GM19395 (cell line): ENCODE measurements around the gene CBLL2.
"Not testable (repeated sequence)": the region's sequence is repeated elsewhere in the genome, so short reads cannot be mapped to it uniquely, and the experiment has no call there.

Source experiments
- ATAC-seq: cut with Tn5 transposase; IDR thresholded peaks from one replicate; pipeline ENCODE4 v1.9.1; 2021; ENCODE audit warnings: mild to moderate bottlenecking, moderate library complexity; ENCODE audit not compliant: unreplicated experiment

The CBLL2 gene, protein sequence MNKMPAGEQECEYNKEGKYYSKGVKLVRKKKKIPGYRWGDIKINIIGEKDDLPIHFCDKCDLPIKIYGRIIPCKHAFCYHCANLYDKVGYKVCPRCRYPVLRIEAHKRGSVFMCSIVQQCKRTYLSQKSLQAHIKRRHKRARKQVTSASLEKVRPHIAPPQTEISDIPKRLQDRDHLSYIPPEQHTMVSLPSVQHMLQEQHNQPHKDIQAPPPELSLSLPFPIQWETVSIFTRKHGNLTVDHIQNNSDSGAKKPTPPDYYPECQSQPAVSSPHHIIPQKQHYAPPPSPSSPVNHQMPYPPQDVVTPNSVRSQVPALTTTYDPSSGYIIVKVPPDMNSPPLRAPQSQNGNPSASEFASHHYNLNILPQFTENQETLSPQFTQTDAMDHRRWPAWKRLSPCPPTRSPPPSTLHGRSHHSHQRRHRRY

DNA sequence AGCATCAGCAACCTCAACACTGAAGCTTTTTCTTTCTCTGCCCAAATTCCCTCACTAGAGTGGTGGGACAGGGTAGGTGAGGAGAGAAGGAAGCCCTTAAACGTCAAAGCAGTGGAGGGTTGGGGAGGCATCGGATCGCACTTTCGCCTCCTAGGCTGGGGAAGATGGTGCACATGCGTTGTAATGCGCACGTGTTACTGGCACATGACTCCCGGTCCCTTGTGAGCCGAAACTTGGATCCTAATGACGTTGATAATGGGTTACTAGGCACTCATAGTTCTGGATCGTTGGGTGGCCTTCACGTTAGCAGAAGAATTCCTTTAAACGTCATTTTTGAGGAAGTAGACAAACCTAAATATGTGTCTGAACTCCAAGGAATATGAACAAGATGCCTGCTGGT, at the start of gene CBLL2:
CBLL2 (plus strand) TSS at position 301 of the 400 bp plus-strand sequence; CDS start at position 380, 79 bp downstream.
- ATAC-seq: no peak

DNA sequence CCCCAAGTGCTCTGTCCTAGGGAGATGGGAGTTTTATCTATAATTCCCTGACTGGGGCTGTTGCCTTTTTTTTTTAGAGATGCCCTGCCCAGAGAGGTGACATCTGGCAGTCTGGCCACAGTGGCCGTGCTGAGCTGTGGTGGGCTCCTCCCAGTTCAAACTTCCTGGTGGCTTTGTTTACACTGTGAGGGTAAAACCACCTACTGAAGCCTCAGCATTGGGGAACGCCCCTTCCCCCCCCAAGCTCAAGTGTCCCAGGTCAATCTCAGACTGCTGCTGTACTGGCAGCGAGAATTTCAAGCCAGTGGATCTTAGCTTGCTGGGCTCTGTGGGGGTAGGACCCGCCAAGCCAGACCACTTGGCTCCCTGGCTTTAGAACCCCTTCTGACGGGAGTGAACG, 38.3 kb upstream of the CBLL2 start:
- ATAC-seq: no peak

DNA sequence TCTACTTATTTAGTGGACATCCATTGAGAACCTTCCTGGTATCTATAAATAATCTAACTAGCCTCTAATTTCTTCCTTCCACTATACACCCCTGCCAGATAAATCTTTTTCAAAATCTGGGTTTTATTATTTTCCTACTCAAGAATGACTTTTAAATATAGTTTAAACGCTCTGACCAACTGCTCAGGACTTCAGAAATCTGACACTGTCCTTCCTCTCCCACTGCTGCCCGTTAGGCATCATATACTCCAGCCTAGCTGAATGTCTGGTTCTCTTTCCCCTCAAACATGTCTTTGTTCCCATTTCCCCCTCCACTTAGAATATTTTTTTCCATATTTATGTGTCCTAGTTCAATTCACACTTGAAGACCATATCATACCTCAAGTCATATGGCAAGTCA, 35.2 kb upstream of the CBLL2 start:
- no peak for ATAC-seq

DNA sequence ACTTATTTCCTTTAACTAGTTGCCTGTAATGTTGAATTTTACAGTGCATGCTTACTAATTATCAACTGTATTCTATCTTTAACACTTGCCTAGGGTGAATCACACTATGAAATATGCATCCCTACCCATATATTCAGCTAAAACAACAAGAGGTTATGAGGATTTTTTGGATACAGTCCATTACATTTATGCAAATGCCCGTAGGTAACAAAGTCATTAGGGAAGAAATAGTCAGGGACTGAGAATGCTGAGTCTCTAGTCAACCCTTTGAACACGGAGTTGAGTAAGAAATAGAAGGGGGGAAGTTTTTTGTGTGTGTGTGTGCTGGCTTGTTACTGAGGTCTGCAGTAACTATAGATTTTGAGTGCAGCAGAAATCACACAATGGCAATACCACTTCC, 26.1 kb upstream of the CBLL2 start:
- no peak for ATAC-seq

DNA sequence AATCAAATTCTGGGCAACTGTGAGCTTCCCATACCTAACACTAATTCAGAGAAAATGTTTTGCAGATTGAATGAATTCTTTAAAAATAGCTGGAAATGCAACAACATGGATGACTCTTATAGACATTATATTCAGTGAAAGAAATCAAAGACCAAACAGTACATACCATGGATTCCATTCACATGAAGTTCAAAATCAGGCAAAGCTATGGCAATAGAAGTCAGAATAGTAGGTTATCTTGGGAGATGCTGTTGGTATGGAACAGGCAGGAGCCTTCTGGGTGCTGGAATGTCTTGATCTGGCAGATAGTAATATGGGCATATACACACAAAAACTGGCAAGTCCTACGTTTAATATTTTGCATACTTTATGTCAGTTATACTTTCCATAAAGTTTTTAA, 25.5 kb upstream of the CBLL2 start:
- ATAC-seq: no peak

DNA sequence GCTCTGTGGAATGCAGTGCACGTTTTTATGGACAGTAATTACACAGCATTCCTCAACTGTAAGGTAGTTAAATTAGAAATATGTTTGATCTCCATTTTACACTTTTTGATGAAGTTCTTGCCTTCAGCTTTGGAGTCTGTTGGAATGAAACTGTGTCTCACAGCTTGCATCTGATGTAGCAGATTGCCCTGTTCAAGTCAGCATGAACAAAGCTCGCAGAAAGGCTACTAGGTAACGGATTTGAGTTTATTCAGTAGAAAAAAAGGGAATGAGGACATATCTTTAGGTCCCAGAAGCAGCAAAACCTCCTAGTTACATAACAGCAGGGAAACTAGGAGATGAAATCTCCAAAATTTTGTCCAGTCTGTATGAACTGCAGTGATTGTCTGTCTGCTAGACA, 24.3 kb upstream of the CBLL2 start:
- no peak for ATAC-seq

DNA sequence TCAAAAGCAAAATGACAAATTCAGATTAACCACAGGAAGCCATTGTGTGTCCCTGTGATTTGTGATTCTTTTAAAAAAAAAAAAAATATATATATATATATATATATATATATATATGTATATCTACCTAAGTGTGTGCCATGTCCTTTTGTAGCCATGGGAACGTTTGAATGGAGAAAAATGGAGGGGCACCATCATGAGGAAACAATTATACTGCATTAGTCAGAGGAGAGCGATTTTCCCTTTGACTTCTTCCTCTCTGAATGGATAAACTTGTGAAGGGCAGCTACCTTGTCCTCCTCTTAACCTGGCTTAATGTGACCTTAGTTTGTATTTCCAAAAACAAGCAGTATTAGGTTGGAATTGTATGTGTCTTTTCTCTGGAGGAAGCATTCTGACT, 23.3 kb upstream of the CBLL2 start:
- no peak for ATAC-seq

DNA sequence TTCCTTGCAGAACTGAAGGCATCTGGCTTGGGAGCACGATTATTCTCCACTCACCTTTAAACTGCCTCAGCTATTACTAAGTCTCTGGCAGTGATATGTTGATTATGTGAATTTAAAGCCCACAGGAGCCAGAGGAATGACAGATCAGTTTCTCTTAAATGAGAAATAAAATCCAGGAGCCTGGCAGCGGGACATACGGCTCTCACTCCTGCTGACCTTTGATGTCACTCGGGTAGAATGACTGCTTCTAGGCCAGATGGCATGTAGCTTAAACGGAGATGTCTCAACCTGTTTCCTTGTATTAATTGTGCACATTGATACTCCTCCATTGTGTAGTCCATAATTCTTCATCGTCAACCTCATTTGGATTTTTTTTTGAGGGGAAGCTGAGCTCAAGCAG, 4.0 kb upstream of the CBLL2 start:
- ATAC-seq: no peak

DNA sequence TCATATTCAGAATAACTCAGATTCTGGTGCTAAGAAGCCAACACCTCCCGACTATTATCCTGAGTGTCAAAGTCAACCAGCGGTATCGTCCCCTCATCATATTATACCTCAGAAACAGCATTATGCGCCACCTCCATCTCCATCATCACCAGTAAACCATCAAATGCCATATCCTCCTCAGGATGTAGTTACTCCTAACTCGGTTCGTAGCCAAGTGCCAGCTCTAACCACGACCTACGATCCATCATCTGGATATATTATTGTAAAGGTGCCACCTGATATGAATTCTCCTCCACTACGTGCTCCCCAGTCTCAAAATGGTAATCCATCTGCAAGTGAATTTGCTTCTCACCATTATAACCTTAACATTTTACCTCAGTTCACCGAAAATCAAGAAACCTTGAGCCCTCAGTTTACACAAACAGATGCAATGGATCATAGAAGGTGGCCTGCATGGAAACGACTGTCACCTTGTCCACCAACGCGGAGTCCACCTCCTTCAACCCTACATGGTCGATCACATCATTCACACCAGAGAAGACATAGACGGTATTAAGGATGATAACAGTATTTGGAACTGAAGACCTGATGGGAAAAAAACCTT, 1.1 kb downstream of the CBLL2 start:
- ATAC-seq: no peak

DNA sequence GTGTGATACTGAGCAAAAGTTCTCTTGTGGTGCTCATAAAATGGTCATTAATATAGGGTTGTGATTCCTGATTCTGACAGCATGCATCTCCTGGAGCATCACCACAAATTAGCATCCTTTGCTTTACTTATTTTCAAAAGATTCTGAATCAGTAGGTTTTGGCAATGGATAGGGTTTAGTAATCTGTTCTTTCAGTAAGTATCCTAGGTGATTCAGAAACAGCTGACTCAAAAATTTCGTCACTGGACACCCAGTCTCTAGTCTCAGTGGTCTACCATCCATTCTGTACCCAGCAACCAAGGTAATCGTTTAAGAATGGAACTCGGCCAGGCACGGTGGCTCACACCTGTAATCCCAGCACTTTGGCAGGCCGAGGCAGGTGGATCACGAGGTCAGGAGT, 4.1 kb downstream of the CBLL2 start:
- no peak for ATAC-seq

DNA sequence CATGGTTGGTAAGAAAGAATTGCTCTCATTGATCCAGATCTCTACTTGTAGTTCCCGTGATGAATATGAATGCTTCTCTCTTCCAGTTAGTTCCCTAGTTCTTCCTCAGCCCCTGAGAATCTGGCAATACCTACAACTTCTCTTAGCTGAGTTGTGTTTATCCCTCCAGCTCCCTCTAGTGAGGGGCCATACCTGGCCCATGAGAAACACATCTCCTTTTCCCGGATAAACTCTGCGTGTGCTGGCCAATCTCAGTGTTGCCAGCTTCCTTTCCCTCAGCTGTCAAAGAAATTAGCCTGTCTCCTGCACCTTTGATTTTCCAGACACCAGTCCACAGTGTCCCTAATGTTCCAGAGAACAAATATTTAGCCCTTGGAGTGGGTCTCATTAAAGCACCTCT, 5.7 kb downstream of the CBLL2 start:
- no peak for ATAC-seq

DNA sequence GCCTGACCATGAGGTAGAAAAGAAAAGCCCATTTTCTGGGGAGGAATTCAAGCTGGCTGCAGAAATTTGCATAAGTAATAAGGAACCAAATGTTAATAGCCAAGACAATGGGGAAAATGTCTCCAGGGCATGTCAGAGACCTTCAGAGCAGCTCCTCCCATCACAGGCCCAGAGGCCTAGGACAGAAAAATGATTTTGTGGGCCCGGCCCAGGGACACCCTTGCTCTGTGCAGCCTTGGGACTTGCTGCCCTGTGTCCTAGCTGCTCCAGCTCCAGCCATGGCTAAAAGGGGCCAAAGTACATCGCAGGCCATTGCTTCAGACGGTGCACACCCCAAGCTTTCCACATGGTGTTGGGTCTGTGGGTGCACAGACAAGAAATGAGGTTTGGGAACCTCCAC, 16.5 kb downstream of the CBLL2 start:
- ATAC-seq: not testable (repeated sequence)

DNA sequence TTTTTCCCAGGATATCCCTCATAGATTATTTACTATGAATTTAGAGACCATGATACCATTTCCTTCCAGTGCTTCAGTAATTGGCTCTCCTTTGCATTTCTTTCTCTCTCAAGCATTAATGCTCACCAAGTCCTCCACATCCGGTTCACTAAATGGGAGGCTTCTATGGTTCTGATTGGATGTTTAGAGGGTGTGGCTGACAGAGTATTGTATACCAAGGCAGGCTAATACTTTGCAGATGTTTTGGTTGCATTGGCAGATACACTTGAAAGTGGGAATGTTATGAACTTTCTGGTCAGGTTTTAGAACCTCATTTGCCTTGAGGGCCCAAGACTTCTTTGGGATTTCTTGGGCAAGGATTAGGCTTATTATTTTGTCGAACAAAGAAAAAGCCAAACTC, 24.2 kb downstream of the CBLL2 start:
- ATAC-seq: no peak

DNA sequence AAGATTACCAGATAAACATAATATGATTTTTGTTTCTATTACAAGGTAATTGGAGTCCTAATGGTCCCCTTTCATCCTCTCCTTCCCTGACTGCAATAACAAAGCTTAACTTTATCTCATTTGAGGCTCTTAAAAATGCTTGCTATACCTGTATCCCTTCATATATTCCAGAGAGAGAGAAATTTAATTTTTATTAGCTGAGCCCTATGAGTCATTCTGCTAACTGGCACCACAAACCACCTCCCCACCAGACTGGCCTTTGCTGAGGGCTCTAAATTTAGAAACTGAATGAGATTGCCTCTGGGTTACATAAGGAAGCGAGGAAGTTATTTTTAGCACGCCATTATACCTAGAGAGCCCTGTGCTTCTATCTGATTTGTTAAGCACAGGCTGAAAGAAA, 27.4 kb downstream of the CBLL2 start:
- peak; percentile 79 for ATAC-seq

DNA sequence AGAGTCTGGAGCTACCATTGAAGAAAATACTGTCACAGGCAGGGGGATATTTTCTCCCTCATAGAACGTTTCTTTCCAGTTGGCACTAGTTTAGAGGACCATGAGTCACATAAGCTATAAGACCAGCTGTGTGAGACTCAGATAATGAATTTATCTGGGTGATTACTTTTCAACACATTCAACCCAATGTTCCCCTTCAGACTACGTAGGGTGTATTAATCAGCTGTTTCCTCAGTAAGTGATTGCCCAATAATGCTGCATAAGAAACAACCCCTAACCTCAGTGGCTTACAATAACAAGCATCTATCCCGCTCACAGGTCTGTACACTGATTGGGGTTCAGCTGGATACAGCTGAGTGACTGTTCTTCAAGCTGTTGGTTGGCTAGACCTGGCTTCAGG, 38.1 kb downstream of the CBLL2 start:
- no peak for ATAC-seq

DNA sequence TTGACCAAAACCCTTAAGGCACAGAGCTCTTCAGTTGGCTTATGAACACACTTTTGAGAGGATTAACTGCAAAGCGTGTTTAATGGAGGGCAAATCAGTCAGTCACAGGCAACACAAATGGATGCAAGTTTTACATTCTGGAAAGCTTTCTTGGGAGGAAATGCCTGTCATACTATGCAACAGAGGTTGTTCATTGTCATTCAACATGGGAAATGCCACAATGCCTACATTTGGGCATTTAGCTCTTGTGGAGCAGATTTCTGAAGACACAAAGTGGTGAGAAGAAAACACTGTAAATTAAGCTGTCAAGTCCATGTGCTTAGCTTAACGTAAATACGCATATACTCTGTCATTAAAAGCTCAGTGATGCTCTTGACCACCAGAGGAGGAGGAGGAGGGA, 41.1 kb downstream of the CBLL2 start:
- no peak for ATAC-seq

DNA sequence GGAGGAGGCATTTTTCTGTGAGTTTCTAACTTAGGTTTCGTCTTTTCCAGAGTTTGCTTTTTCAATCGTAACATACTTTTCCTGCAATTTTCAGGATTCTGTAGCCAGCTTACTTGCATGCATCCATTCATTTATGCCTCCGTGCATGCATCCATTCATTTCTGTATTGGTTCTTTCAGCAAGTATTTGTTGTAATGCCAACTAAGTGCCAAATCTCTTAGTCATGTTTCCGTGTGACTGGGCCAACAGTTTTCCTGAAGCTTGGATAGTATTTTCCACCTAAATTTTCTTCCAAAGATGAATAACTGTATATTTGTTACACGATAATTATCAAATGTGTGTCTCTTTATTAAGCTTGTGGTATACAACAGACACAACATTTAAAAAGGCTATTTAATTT, 41.5 kb downstream of the CBLL2 start:
- ATAC-seq: no peak

DNA sequence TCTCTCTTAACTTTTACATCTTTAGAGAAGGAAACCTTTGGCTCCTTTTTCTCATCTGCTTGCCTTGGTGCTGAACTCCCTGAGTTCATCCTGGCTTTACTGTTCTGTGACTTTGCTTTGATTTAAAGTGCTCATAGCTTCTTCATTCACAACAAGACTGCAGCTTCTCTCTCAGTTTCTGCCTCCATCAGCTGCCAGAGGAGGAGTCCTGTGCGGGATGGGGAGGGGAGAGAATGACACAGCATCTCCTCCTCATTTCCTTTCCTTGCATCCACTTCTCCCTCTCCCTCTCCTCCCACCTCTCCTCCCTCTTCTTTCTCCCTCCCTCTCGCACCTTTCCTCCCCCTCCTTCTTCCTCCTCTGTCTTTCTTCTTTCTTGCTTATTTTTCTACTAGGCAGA, 42.0 kb downstream of the CBLL2 start:
- ATAC-seq: no peak

DNA sequence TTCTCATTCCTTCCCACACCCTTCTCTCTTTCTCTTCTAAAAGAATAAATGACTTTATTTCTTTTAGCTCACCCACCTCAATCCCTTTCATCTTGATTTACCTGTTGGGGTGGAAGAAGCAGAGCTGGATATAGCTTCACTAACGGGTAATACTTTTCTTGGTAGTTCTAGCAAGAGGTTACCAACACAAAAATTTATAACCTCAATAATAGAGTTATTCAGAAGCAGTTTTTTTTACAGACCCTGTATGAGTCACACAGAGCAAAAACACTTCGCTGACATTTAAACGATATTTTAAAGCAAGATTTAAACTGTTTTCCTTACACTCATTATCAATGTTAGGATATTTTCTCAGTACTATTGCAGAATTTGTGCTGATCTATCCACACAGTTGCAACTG, 42.4 kb downstream of the CBLL2 start:
- no peak for ATAC-seq

DNA sequence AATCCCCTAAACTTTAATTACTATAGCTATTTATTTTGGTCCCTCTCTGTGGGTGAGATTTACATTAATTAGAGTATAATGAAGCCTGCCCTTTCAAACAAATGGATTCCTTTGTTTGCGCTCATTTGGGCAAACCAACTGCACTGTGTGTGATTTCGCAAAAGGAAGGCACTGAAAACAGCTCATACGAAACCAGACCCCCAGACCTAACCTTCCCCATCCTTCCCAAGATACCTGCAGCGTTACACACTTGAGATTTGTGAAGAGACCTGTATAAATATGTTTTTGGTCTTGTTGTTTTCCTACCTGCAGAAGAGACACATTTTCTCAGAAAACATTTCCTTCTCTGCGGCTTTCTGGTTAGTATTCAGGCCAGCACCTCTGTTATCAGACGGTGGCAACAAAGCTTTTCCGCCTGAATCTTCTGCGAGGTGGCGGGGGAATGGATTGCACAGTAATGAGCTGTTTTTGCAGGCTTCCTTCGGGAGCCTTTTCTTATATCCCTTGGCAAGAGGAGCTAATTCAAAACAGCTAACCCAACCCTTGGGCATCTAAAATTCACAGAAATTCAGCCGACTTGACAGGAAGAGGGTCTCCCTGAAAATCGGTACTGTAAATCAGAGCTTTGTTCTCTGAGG, 47.6 kb downstream of the CBLL2 start:
- ATAC-seq: no peak

DNA sequence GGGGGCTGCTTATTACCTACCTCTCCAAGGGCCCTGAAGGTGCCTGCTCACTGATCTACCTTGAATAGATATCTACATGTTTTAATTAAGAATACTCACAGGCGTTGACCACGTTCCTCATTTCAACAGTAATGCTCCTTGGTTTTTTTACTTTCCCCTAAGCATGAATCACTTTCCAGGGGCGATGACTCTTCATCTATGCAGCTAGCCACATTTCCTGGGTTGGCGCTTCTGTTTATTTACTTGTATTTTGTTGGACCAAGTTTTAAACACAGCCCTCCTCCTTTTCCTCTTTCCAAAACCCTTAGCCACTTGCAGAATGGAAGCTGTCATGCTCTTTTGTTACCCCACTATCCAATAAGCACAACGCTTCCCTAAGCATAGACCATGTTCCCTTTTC, 50.8 kb downstream of the CBLL2 start:
- no peak for ATAC-seq
